ENCODE results near the gene GRM8. TPM values are rescaled to one million over a fixed set of nuclear protein-coding genes. Genes with fewer than 3 reads are reported as not detected.

Gene GRM8
- total and polyA plus RNA-seq, 2 experiments from 2014 or later: 0.92 to 1.3 TPM

GRCh38 chr7:126979722-126980121 is 273.0 kb downstream of the GRM8 start:
- Histone ChIP-seq H3K4me1 (ENCODE audit: low read depth) (no peaks in the 10 kb centered on the region), H3K9me3 (ENCODE audit: low read depth) (no peaks in the 10 kb centered on the region), H3K27me3 (peaks cover 6% of the 10 kb centered on the region), H3K4me3 (no peak overlapping the region), H3K36me3 (no peaks in the 10 kb centered on the region), H3K27ac (no peak overlapping the region)
- TF ChIP-seq CTCF (IDR thresholded peaks at IDR 0.05; ENCODE audit: low read depth, low read length): no peak
- DNase-seq (ENCODE audit: low read depth in 1 of 2, low spot score in 1 of 2): no peak

- Histone ChIP-seq H3K4me1 (ENCODE audit: low read depth) (no peaks in the 10 kb centered on the region), H3K9me3 (ENCODE audit: low read depth) (no peaks in the 10 kb centered on the region), H3K27me3 (peaks cover 6% of the 10 kb centered on the region), H3K27ac (no peak overlapping the region), H3K36me3 (no peaks in the 10 kb centered on the region), H3K4me3 (no peak overlapping the region)
- DNase-seq (ENCODE audit: low read depth in 1 of 2, low spot score in 1 of 2): no peak
- TF ChIP-seq CTCF (IDR thresholded peaks at IDR 0.05; ENCODE audit: low read depth, low read length): no peak
These were observed 273.9 kb downstream of the GRM8 start for GRCh38 chr7:126978865-126979264.

GRCh38 chr7:126973066-126973465 is 279.7 kb downstream of the GRM8 start:
- Histone ChIP-seq H3K4me3 (no peak overlapping the region), H3K4me1 (ENCODE audit: low read depth) (no peaks in the 10 kb centered on the region), H3K27ac (no peak overlapping the region), H3K9me3 (ENCODE audit: low read depth) (no peaks in the 10 kb centered on the region), H3K27me3 (no peaks in the 10 kb centered on the region), H3K36me3 (no peaks in the 10 kb centered on the region)
- no peak for TF ChIP-seq CTCF (IDR thresholded peaks at IDR 0.05; ENCODE audit: low read depth, low read length)
- DNase-seq (ENCODE audit: low read depth in 1 of 2, low spot score in 1 of 2): no peak

- Histone ChIP-seq H3K9me3 (ENCODE audit: low read depth) (no peaks in the 10 kb centered on the region), H3K27ac (no peak overlapping the region), H3K27me3 (no peaks in the 10 kb centered on the region), H3K4me1 (ENCODE audit: low read depth) (no peaks in the 10 kb centered on the region), H3K36me3 (no peaks in the 10 kb centered on the region), H3K4me3 (no peak overlapping the region)
- TF ChIP-seq CTCF (IDR thresholded peaks at IDR 0.05; ENCODE audit: low read depth, low read length): no peak
- DNase-seq (ENCODE audit: low read depth in 1 of 2, low spot score in 1 of 2): no peak
These were observed 280.2 kb downstream of the GRM8 start for GRCh38 chr7:126972571-126972970.

GRCh38 chr7:126959649-126960048 is 293.1 kb downstream of the GRM8 start:
- TF ChIP-seq CTCF (IDR thresholded peaks at IDR 0.05; ENCODE audit: low read depth, low read length): no peak
- Histone ChIP-seq H3K27ac (no peak overlapping the region), H3K9me3 (ENCODE audit: low read depth) (no peaks in the 10 kb centered on the region), H3K4me3 (no peak overlapping the region), H3K27me3 (no peaks in the 10 kb centered on the region), H3K4me1 (ENCODE audit: low read depth) (no peaks in the 10 kb centered on the region), H3K36me3 (no peaks in the 10 kb centered on the region)
- no peak for DNase-seq (ENCODE audit: low read depth in 1 of 2, low spot score in 1 of 2)

- TF ChIP-seq CTCF (IDR thresholded peaks at IDR 0.05; ENCODE audit: low read depth, low read length): no peak
- no peak overlapping the region for H3K4me3 ChIP-seq
- H3K27ac ChIP-seq: no peak overlapping the region
- H3K27me3 ChIP-seq: no peaks in the 10 kb centered on the region
- no peak for DNase-seq (ENCODE audit: low read depth in 1 of 2, low spot score in 1 of 2)
- no peaks in the 10 kb centered on the region for H3K36me3 ChIP-seq
- no peaks in the 10 kb centered on the region for H3K9me3 ChIP-seq (ENCODE audit: low read depth)
- H3K4me1 ChIP-seq (ENCODE audit: low read depth): no peaks in the 10 kb centered on the region
These were observed 294.4 kb downstream of the GRM8 start for GRCh38 chr7:126958367-126958766.
